Panc1 (cell line): ENCODE results near the gene MYO18A. TPM values are rescaled to one million over a fixed set of nuclear protein-coding genes. Genes with fewer than 3 reads are reported as not detected.

Source experiments
- ATAC-seq: fragments of 200-7000 bp; cut with Tn5 transposase; 2 replicates; pipeline ENCODE4 v1.9.1; 2020; ENCODE audit warnings: mild to moderate bottlenecking, moderate library complexity
- BruUV-seq: library from RNA; stranded (reverse); fragments of 400-500 nt; replicated peaks from 2 replicates; lab custom pipeline; 2021; lab: Mats Ljungman, UMichigan
- CTCF ChIA-PET: fragments of 300-600 bp; sonication (Branson Sonifier 250); formaldehyde crosslinking; loops from one replicate; lab custom pipeline; 2022; ENCODE audit warnings: antibody characterized with exemption; lab: Charles Lee
- POLR2A ChIA-PET: fragments of 300-600 bp; sonication (Branson Sonifier 250); formaldehyde crosslinking; loops from one replicate; lab custom pipeline; 2022; ENCODE audit warnings: antibody characterized with exemption; lab: Charles Lee
- DNase-seq: peaks from one replicate; pipeline ENCODE4 v3.0.0-alpha.2; 2010; ENCODE audit warnings: low read depth, low spot score
- H3K27ac ChIP-seq: 2 replicates; pipeline ENCODE4 v1.5.1; 2011; ENCODE audit warnings: mild to moderate bottlenecking, low read length, inconsistent platforms
- H3K27me3 ChIP-seq: fragments of 200-500 bp; sonication (Bioruptor generic); 2 replicates; pipeline ENCODE4 v1.6.0; 2014; ENCODE audit warnings: low read length, inconsistent platforms; ENCODE audit not compliant: control insufficient read depth, insufficient read depth
- H3K36me3 ChIP-seq: fragments of 200-500 bp; sonication (Bioruptor generic); 2 replicates; pipeline ENCODE4 v1.5.1; 2014; ENCODE audit warnings: inconsistent platforms, mild to moderate bottlenecking, low read length, moderate library complexity; ENCODE audit not compliant: control insufficient read depth, insufficient read depth
- H3K4me1 ChIP-seq: 2 replicates; pipeline ENCODE4 v1.5.1; 2011; ENCODE audit warnings: inconsistent platforms, mild to moderate bottlenecking, low read length, moderate library complexity; ENCODE audit not compliant: control insufficient read depth, insufficient read depth
- H3K4me3 ChIP-seq, 2 experiments: 2 replicates each; pipeline ENCODE4 v1.5.1; 2011 to 2012; ENCODE audit warnings: low read depth in 2 of 2, low read length in 2 of 2, mild to moderate bottlenecking in 2 of 2, inconsistent platforms in 1 of 2, moderate library complexity in 1 of 2
- H3K9me3 ChIP-seq: fragments of 200-500 bp; sonication (Bioruptor generic); 2 replicates; pipeline ENCODE4 v1.5.1; 2014; ENCODE audit warnings: low read depth, mild to moderate bottlenecking, inconsistent platforms, low read length, moderate library complexity; ENCODE audit not compliant: control insufficient read depth, insufficient read depth
- POLR2AphosphoS5 ChIP-seq: IDR thresholded peaks from 2 replicates; pipeline ENCODE4 v1.6.1; 2012; ENCODE audit warnings: mild to moderate bottlenecking, low read depth, low read length, moderate library complexity
- SIN3A ChIP-seq: IDR thresholded peaks from 2 replicates; pipeline ENCODE4 v1.6.1; 2012; ENCODE audit warnings: low read depth, mild to moderate bottlenecking, low read length, moderate library complexity, borderline replicate concordance; ENCODE audit not compliant: insufficient read depth
- TCF7L2 ChIP-seq: IDR thresholded peaks from 2 replicates; pipeline ENCODE4 v1.6.1; 2011; ENCODE audit warnings: mild to moderate bottlenecking, low read depth, low read length, inconsistent platforms
- in situ Hi-C: cut with HindIII; loops from 2 replicates; pipeline ENCODE4 v1.10.0; 2016; ENCODE audit warnings: low sequenced_read_pairs, low pct_unique_long_range_greater_than_20kb
- intact Hi-C: fragments of 100-400 bp; cut with micrococcal nuclease; formaldehyde crosslinking; loops from one replicate; pipeline ENCODE4 v1.10.0; 2022; ENCODE audit not compliant: unreplicated experiment
- total RNA-seq: library from RNA; stranded (reverse); gene quantifications from one replicate; pipeline ENCODE4 v1.2.1, GENCODE V29; 2021; ENCODE audit not compliant: unreplicated experiment
- TF ChIP-seq, protein P1 (sequence below): fragments of 450-650 bp; IDR thresholded peaks from 2 replicates; pipeline ENCODE4 v1.5.1; 2017; ENCODE audit warnings: mild to moderate bottlenecking
- TF ChIP-seq, protein P2 (sequence below), 2 experiments: IDR thresholded peaks; 2 replicates each; pipeline ENCODE4 v1.6.1; 2011 to 2012; ENCODE audit warnings: low read depth in 2 of 2, control low read depth in 1 of 2, low read length in 1 of 2, mild to moderate bottlenecking in 1 of 2, moderate library complexity in 1 of 2; ENCODE audit not compliant: insufficient read depth in 1 of 2

MYO18A gene
- total RNA-seq, 1 experiment from 2014 or later, result 108 TPM

DNA sequence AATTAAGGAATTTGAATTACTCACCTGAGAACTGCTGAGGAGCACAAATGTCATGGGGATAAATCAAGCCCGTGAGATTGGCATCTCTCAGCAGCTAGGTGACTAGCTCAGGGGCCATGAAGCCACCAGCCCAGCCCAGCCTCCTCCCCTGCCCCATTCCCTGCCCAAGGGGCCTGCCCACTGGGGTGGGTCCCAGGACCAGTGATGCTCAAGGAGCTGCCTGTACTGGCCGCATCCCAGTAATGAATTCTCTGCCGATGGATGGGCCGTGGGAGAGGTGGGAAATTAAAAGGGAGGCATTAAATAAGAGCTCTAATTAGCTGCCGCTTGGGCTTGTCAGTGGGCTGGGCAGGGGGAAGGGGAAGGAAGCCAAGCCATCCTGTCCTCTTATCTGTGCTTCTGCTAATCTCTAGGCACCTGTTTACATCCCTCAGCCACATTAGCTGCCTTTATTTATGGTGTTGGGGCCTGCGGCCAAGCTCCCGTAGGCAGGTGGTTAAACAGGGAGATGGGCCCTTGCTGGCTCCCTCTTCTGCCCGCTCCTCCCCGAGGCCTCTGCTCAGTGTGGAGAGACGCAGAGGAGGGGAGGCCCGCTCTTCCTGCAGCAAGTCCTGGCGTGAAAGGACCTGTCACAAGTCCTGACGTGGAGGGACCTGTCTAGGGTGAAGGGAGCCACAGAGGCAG, 88.5 kb downstream of the MYO18A start:
- in situ Hi-C loops, result no loop called here

DNA sequence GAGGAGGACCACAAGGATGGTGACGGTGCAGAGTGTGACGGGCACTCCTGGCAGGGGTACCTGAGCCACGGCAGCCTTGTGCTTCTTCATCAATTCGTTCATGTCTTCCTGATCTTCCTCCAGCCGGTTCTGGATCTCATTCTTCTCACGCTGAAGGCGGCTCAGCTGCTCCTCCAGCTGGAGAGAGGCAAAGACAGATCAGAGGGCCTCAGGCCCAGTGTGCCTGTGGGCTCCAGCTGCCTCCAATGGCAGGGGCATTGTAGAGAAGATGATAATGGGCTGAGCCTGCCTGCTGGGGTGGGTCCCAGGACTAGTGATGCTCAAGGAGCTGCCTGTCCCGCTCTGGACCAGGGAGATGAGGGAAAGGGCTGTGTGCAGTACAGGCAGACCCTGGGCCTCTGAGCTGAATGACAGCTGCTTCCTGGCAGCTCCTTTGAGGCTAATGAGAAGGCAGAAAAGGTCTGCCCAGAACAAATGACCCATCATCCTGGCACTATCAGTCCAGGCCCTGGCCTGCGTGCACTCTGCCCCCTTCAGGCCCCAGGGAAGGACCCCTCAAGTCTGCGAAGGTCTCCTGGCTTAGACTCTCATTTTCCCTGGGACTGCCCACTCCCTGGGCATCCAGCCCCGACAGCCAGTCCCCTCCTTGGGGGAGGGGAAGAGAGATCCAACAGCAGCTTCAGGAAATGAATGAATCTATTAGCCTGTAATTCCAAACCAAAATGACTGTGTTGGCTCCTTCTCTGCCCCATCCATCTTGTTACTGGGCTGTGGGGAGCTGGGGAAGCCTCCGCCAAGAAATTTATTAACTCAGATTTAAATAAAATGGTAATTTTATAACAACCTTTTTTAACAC, 89.2 kb downstream of the MYO18A start:
- ChIA-PET CTCF (interaction anchor here (0.9 to 1.8 kb wide), 3 partner anchors 25 to 132 kb away, joined by 3 to 8 read pairs (median 4); no protein-coding TSS in a partner anchor), POLR2A (interaction anchor here (0.5 to 0.6 kb wide), 3 partner anchors 86 to 133 kb away, joined by 4 to 9 read pairs (median 6); no protein-coding TSS in a partner anchor)
- in situ Hi-C loops, result no loop called here
- H3K27ac ChIP-seq, result no peak overlapping the region
- no peaks in the 10 kb centered on the region for H3K27me3 ChIP-seq
- no peak overlapping the region for H3K4me3 ChIP-seq
- intact Hi-C loops, result no loop called here
- 0 out of 2 replicates have a peak, but pooled peaks cover 6% of the 10 kb centered on the region for H3K36me3 ChIP-seq
- H3K9me3 ChIP-seq, result no peaks in the 10 kb centered on the region
- no TSS peak for BruUV-seq
- TF ChIP-seq, protein P1, sequence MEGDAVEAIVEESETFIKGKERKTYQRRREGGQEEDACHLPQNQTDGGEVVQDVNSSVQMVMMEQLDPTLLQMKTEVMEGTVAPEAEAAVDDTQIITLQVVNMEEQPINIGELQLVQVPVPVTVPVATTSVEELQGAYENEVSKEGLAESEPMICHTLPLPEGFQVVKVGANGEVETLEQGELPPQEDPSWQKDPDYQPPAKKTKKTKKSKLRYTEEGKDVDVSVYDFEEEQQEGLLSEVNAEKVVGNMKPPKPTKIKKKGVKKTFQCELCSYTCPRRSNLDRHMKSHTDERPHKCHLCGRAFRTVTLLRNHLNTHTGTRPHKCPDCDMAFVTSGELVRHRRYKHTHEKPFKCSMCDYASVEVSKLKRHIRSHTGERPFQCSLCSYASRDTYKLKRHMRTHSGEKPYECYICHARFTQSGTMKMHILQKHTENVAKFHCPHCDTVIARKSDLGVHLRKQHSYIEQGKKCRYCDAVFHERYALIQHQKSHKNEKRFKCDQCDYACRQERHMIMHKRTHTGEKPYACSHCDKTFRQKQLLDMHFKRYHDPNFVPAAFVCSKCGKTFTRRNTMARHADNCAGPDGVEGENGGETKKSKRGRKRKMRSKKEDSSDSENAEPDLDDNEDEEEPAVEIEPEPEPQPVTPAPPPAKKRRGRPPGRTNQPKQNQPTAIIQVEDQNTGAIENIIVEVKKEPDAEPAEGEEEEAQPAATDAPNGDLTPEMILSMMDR, result no peak
- no peak for TF ChIP-seq POLR2AphosphoS5
- TF ChIP-seq TCF7L2, result no peak
- no peak for TF ChIP-seq SIN3A
- TF ChIP-seq, protein P2, sequence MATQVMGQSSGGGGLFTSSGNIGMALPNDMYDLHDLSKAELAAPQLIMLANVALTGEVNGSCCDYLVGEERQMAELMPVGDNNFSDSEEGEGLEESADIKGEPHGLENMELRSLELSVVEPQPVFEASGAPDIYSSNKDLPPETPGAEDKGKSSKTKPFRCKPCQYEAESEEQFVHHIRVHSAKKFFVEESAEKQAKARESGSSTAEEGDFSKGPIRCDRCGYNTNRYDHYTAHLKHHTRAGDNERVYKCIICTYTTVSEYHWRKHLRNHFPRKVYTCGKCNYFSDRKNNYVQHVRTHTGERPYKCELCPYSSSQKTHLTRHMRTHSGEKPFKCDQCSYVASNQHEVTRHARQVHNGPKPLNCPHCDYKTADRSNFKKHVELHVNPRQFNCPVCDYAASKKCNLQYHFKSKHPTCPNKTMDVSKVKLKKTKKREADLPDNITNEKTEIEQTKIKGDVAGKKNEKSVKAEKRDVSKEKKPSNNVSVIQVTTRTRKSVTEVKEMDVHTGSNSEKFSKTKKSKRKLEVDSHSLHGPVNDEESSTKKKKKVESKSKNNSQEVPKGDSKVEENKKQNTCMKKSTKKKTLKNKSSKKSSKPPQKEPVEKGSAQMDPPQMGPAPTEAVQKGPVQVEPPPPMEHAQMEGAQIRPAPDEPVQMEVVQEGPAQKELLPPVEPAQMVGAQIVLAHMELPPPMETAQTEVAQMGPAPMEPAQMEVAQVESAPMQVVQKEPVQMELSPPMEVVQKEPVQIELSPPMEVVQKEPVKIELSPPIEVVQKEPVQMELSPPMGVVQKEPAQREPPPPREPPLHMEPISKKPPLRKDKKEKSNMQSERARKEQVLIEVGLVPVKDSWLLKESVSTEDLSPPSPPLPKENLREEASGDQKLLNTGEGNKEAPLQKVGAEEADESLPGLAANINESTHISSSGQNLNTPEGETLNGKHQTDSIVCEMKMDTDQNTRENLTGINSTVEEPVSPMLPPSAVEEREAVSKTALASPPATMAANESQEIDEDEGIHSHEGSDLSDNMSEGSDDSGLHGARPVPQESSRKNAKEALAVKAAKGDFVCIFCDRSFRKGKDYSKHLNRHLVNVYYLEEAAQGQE (IDR thresholded peaks at IDR 0.05; ENCODE audit: insufficient read depth in 1 of 2, low read depth in 2 of 2, low read length in 1 of 2), result no peak
- no peak for ATAC-seq
- no peaks in the 10 kb centered on the region for H3K4me1 ChIP-seq
- DNase-seq, result no peak

More for the DNA sequence above, 88.5 kb downstream of the MYO18A start:
- Histone ChIP-seq H3K9me3 (no peaks in the 10 kb centered on the region), H3K27ac (no peak overlapping the region), H3K27me3 (no peaks in the 10 kb centered on the region), H3K4me1 (no peaks in the 10 kb centered on the region), H3K4me3 (no peak overlapping the region), H3K36me3 (0 out of 2 replicates have a peak, but pooled peaks cover 6% of the 10 kb centered on the region)
- DNase-seq (no peak), ATAC-seq (0 out of 2 replicates have a peak, but pooled peaks have one; percentile 24)
- CTCF ChIA-PET, result interaction anchor here (0.9 to 1.8 kb wide), 3 partner anchors 24 to 133 kb away, joined by 3 to 8 read pairs (median 4); no protein-coding TSS in a partner anchor
- intact Hi-C loops, result no loop called here
- POLR2A ChIA-PET, result interaction anchor here (0.5 to 0.6 kb wide), 2 partner anchors 87 to 133 kb away, joined by 4 to 6 read pairs; no protein-coding TSS in a partner anchor
- BruUV-seq, result no TSS peak
- TF ChIP-seq POLR2AphosphoS5 (no peak), SIN3A (no peak)
- TF ChIP-seq, protein P1, result no peak
- TF ChIP-seq, protein P2 (IDR thresholded peaks at IDR 0.05; ENCODE audit: insufficient read depth in 1 of 2, low read depth in 2 of 2, low read length in 1 of 2), result no peak
